Measurements from ENCODE around the gene ZNF582.
"Not testable (repeated sequence)": the region's sequence is repeated elsewhere in the genome, so short reads cannot be mapped to it uniquely, and the experiment has no call there.

ZNF582 gene

GRCh38 chr19:56350416-56351045 is 42.8 kb downstream of the ZNF582 start:
- DNase-seq = peak; percentile 24

- no peak for DNase-seq
These were observed 45.0 kb downstream of the ZNF582 start for GRCh38 chr19:56348289-56348877.

GRCh38 chr19:56347163-56347778 is 46.1 kb downstream of the ZNF582 start:
- no peak for DNase-seq

- DNase-seq = no peak
These were observed 51.4 kb downstream of the ZNF582 start for GRCh38 chr19:56341948-56342347.

GRCh38 chr19:56339031-56339430 is 54.3 kb downstream of the ZNF582 start:
- not testable (repeated sequence) for DNase-seq

GRCh38 chr19:56337077-56337476 is 56.3 kb downstream of the ZNF582 start:
- DNase-seq = not testable (repeated sequence)

- DNase-seq = not testable (repeated sequence)
These were observed 58.0 kb downstream of the ZNF582 start for GRCh38 chr19:56335371-56335770.

- peak; percentile 31 for DNase-seq
These were observed 59.8 kb downstream of the ZNF582 start for GRCh38 chr19:56333506-56333905.
